ENCODE data around the gene BCL6B. TPM values are rescaled to one million over a fixed set of nuclear protein-coding genes. Genes with fewer than 3 reads are reported as not detected.

The BCL6B gene
- total and polyA plus RNA-seq, 10 of the 15 experiments (the other 5 are each of a cell fraction or from before 2014, with no cell fraction given), result 0.06 to 0.85 (median 0.11) TPM; not detected in 1

GRCh38 chr17:7011415-7011814 is 11.4 kb upstream of the BCL6B start:
- peaks cover 62% of the 10 kb centered on the region for H3K79me2 ChIP-seq (ENCODE audit: control insufficient read depth, insufficient read depth, low read length)
- H3K9me3 ChIP-seq (replicated peaks; ENCODE audit: control insufficient read depth, insufficient read depth, low read length), result no peaks in the 10 kb centered on the region
- POLR2A ChIA-PET, result interaction anchor here (2.4 kb wide), 1 partner anchor 24 kb away, joined by 16 read pairs; the partner anchor contains the start of gene SLC16A13
- TF ChIP-seq MLLT1 (IDR thresholded peaks at IDR 0.05) (peak; percentile 68), RELB (IDR thresholded peaks at IDR 0.05; ENCODE audit: low read depth) (no peak)
- H3K36me3 ChIP-seq (ENCODE audit: control insufficient read depth in 2 of 2, insufficient read depth in 2 of 2, low read length in 1 of 2), result no peaks in the 10 kb centered on the region; a peak in 1 of 4 replicates
- no peak for DNase-seq (ENCODE audit: low read depth, low spot score)
- SMC1A ChIA-PET (ENCODE audit: uncharacterized antibody, unreplicated experiment), result interaction anchor here (4.0 kb wide), 1 partner anchor 10 kb away, joined by 15 read pairs; no protein-coding TSS in a partner anchor
- in situ Hi-C loops (cut with MboI) (loop anchor here (5.0 kb wide), 1 partner anchor 359 kb away; the partner anchor contains the start of genes C17orf100 and MED31), intact Hi-C loops (cut with micrococcal nuclease; ENCODE audit: unreplicated experiment) (loop anchor here (10.0 kb wide), 1 partner anchor 257 kb away; the partner anchor contains the start of gene XAF1)
- H3K4me1 ChIP-seq (ENCODE audit: control insufficient read depth, insufficient read depth, low read length), result peaks cover 17% of the 10 kb centered on the region
- no peaks in the 10 kb centered on the region for H4K20me1 ChIP-seq (ENCODE audit: control insufficient read depth, insufficient read depth)
- 36% methylated on average over 12 of the region's 14 CpGs for WGBS (ENCODE audit: insufficient coverage, insufficient replicate concordance, low lambda C conversion rate, missing lambda C conversion rate)
- H3K4me3 ChIP-seq, result peak overlapping the region; percentile 100
- no peak overlapping the region for H2AFZ ChIP-seq (ENCODE audit: control insufficient read depth, low read depth, low read length)
- H3K4me2 ChIP-seq (ENCODE audit: control insufficient read depth, insufficient read depth), result peak overlapping the region; percentile 75
- peak overlapping the region; percentile 100; the same call in 1 of the 2 replicates for H3K27ac ChIP-seq (ENCODE audit: control insufficient read depth, insufficient read depth)
- no peaks in the 10 kb centered on the region for H3K27me3 ChIP-seq (replicated peaks in 1 of 2; ENCODE audit: control insufficient read depth in 2 of 2, insufficient read depth in 2 of 2, low read length in 1 of 2)
- no TSS peak for BruUV-seq (replicated peaks)
- no peak for ATAC-seq
- CTCF ChIA-PET, result interaction anchor here (1.6 to 15.9 kb wide), 4 partner anchors 7 to 168 kb away, joined by 4 to 237 read pairs (median 88); a partner anchor contains a TSS
- H3K9ac ChIP-seq (ENCODE audit: control insufficient read depth, insufficient read depth, low read length), result peak overlapping the region; percentile 96
- RAD21 ChIA-PET (ENCODE audit: unreplicated experiment), result interaction anchor here (2.2 kb wide), 1 partner anchor 10 kb away, joined by 10 read pairs; no protein-coding TSS in a partner anchor
- no peak for FAIRE-seq

All from GM12878 (cell line).